Ishikawa (cell line): ENCODE measurements around the gene APOBEC3A.

Experiments
- CEBPB ChIP-seq: IDR thresholded peaks from 2 replicates; pipeline ENCODE4 v1.6.1; 2012
- CREB1 ChIP-seq: IDR thresholded peaks from 2 replicates; pipeline ENCODE4 v1.6.1; 2012; ENCODE audit warnings: low read depth
- EGR1 ChIP-seq: IDR thresholded peaks from 2 replicates; pipeline ENCODE4 v1.6.1; 2012
- EP300 ChIP-seq: IDR thresholded peaks from 2 replicates; pipeline ENCODE4 v1.6.1; 2012; ENCODE audit warnings: borderline replicate concordance
- MAX ChIP-seq: IDR thresholded peaks from 2 replicates; pipeline ENCODE4 v1.6.1; 2012
- RAD21 ChIP-seq: IDR thresholded peaks from 2 replicates; pipeline ENCODE4 v1.6.1; 2012; ENCODE audit warnings: low read depth
- REST ChIP-seq: IDR thresholded peaks from 2 replicates; pipeline ENCODE4 v1.6.1; 2012; ENCODE audit warnings: low read depth, mild to moderate bottlenecking
- TAF1 ChIP-seq: IDR thresholded peaks from 2 replicates; pipeline ENCODE4 v1.6.1; 2012; ENCODE audit warnings: low read depth, mild to moderate bottlenecking
- TCF12 ChIP-seq: IDR thresholded peaks from 2 replicates; pipeline ENCODE4 v1.6.1; 2012; ENCODE audit warnings: low read depth
- YY1 ChIP-seq: IDR thresholded peaks from 2 replicates; pipeline ENCODE4 v1.6.1; 2012; ENCODE audit warnings: low read depth
- ZBTB7A ChIP-seq: IDR thresholded peaks from 2 replicates; pipeline ENCODE4 v1.6.1; 2012; ENCODE audit warnings: low read depth

GRCh38 chr22:38971791-38972190 lies 14.4 kb downstream of the APOBEC3A start:
- TF ChIP-seq YY1 (no peak), EGR1 (no peak), MAX (no peak), TCF12 (no peak), RAD21 (no peak), REST (no peak), EP300 (no peak), ZBTB7A (no peak), CEBPB (no peak), TAF1 (no peak), CREB1 (no peak)
